ENCODE measurements around the gene AGBL3. TPM values are rescaled to one million over a fixed set of nuclear protein-coding genes. Genes with fewer than 3 reads are reported as not detected.

AGBL3 gene
- total and polyA plus RNA-seq, 3 donors from 2014 or later = 10.0 to 21.6 (median 13.9) TPM

DNA sequence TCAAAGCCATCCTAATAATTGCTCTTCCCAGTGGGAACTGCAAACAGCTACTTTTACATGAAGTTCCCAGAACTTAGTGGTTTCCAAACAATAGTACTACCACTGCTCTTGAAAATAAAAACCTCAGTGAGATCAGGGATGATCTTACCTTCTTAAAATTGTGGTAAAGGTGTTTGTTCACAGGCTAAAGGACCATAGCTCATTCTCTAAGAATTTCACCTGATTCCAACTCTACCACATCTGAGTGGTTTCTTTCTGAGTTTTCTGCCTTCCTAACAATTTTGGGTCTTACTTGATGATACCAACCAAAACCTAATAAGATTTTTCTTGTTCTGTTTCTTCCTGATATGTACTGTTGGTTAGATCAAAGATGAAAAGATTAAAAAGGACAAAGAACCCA lies 45.6 kb upstream of the AGBL3 start:
- Histone ChIP-seq H3K27me3 (no peaks in the 10 kb centered on the region), H3K36me3 (ENCODE audit: low read depth, missing control alignments) (no peaks in the 10 kb centered on the region), H3K9me3 (no peaks in the 10 kb centered on the region), H3K27ac (no peak overlapping the region), H3K4me1 (no peaks in the 10 kb centered on the region), H3K4me3 (no peak overlapping the region)
- DNase-seq = no peak
- no peak for TF ChIP-seq POLR2A (IDR thresholded peaks at IDR 0.05)
- TF ChIP-seq, protein P1, sequence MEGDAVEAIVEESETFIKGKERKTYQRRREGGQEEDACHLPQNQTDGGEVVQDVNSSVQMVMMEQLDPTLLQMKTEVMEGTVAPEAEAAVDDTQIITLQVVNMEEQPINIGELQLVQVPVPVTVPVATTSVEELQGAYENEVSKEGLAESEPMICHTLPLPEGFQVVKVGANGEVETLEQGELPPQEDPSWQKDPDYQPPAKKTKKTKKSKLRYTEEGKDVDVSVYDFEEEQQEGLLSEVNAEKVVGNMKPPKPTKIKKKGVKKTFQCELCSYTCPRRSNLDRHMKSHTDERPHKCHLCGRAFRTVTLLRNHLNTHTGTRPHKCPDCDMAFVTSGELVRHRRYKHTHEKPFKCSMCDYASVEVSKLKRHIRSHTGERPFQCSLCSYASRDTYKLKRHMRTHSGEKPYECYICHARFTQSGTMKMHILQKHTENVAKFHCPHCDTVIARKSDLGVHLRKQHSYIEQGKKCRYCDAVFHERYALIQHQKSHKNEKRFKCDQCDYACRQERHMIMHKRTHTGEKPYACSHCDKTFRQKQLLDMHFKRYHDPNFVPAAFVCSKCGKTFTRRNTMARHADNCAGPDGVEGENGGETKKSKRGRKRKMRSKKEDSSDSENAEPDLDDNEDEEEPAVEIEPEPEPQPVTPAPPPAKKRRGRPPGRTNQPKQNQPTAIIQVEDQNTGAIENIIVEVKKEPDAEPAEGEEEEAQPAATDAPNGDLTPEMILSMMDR (IDR thresholded peaks at IDR 0.05) = no peak
- intact Hi-C loops (cut with DNase I; ENCODE audit: low total_unique reads) = no loop called here

DNA sequence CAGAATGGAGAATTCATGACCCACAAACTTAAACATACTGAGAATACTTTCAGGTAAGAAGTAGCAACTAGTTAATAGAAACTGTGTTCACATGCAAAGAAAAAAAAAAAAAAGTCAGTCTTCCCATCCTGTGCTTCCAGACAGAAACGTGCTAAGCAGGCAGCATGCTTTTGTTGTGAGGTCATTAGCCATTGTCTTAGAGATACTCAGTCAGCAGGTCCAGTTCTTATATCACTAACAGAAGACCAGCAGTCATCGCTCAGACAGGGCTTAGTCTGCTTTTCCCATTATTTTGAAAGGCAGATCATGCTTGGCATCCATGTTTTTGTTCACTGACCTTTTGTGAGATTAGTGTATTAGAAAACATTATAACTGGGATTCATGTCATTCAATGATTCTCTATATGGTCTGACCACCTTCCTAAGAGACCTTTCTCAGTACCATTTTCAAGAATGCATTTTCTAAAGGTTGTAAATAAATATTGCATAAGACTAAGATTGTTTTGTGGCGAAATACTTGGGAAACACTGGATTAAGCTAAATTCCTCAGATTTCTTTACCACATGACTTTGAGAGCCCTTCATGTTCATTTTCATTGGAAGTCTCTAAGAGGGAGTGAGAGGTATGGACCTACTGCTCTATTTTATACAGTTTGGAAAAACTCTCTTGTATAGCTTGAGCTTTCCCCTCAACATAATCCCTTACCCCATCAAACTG lies 45.0 kb upstream of the AGBL3 start:
- WGBS, 2 donors = 72 to 73% methylated on average over 3 of the region's 3 CpGs
- H3K36me3 ChIP-seq (ENCODE audit: low read depth, missing control alignments) = no peaks in the 10 kb centered on the region
- H3K4me3 ChIP-seq = no peak overlapping the region
- TF ChIP-seq, protein P1 (IDR thresholded peaks at IDR 0.05) = no peak
- TF ChIP-seq POLR2A (IDR thresholded peaks at IDR 0.05) = no peak
- no peaks in the 10 kb centered on the region for H3K9me3 ChIP-seq
- intact Hi-C loops (cut with DNase I; ENCODE audit: low total_unique reads) = no loop called here
- H3K27me3 ChIP-seq = no peaks in the 10 kb centered on the region
- no peak for DNase-seq
- no peaks in the 10 kb centered on the region for H3K4me1 ChIP-seq
- H3K27ac ChIP-seq = peak overlapping the region in 1 of 2 donors; percentile 20

- Histone ChIP-seq H3K36me3 (ENCODE audit: low read depth, missing control alignments) (no peaks in the 10 kb centered on the region), H3K27ac (no peak overlapping the region)
- intact Hi-C loops (cut with DNase I; ENCODE audit: low total_unique reads) = no loop called here
Observed at GRCh38 chr7:134941952-134942351, 44.4 kb upstream of the AGBL3 start.

GRCh38 chr7:134942690-134943466 lies 43.4 kb upstream of the AGBL3 start:
- Histone ChIP-seq H3K27ac (no peak overlapping the region), H3K9me3 (no peaks in the 10 kb centered on the region), H3K4me3 (no peak overlapping the region), H3K4me1 (no peaks in the 10 kb centered on the region), H3K27me3 (no peaks in the 10 kb centered on the region), H3K36me3 (ENCODE audit: low read depth, missing control alignments) (no peaks in the 10 kb centered on the region)
- TF ChIP-seq POLR2A (IDR thresholded peaks at IDR 0.05) = no peak
- TF ChIP-seq, protein P1 (IDR thresholded peaks at IDR 0.05) = no peak
- WGBS, 2 donors = 74 to 75% methylated on average over 9 of the region's 9 CpGs
- no peak for DNase-seq
- intact Hi-C loops (cut with DNase I; ENCODE audit: low total_unique reads) = no loop called here

More at GRCh38 chr7:134941952-134942351, 44.4 kb upstream of the AGBL3 start:
- 84 to 89% methylated on average over 5 of the region's 5 CpGs for WGBS, 2 donors
- Histone ChIP-seq H3K4me3 (no peak overlapping the region), H3K9me3 (no peaks in the 10 kb centered on the region), H3K4me1 (no peaks in the 10 kb centered on the region), H3K27me3 (no peaks in the 10 kb centered on the region)
- DNase-seq = no peak
- TF ChIP-seq POLR2A (IDR thresholded peaks at IDR 0.05) = no peak
- TF ChIP-seq, protein P1 (IDR thresholded peaks at IDR 0.05) = no peak
